Measurements from ENCODE around the gene SKI.

GRCh38 chr1:2335721-2336455 lies 107.8 kb downstream of the SKI start:
- TF ChIP-seq POLR2A (IDR thresholded peaks at IDR 0.05; ENCODE audit: low read depth, low read length) (no peak), POLR2AphosphoS5 (IDR thresholded peaks at IDR 0.05; ENCODE audit: low read depth, low read length) (no peak)

Data from GM12892 (cell line).